DOHH2 (cell line): ENCODE data around the gene CD99.

Experiments used
- CTCF ChIP-seq: fragments of 200-600 bp; sonication (generic); IDR thresholded peaks from one replicate; pipeline ENCODE4 v1.5.1; 2014; ENCODE audit warnings: antibody characterized with exemption, mild to moderate bottlenecking, low read depth, low read length; ENCODE audit not compliant: poor library complexity, severe bottlenecking
- EZH2phosphoT487 ChIP-seq: fragments of 200-600 bp; sonication (generic); IDR thresholded peaks from 2 replicates; pipeline ENCODE4 v1.6.1; 2017; ENCODE audit warnings: borderline replicate concordance, mild to moderate bottlenecking, antibody characterized with exemption, low read length, moderate library complexity, mixed read lengths

- TF ChIP-seq CTCF (no peak), EZH2phosphoT487 (no peak)
These were observed 17.5 kb upstream of the CD99 start for GRCh38 chrX:2673611-2674010.
